Sciatic nerve (tissue), 2 donors: ENCODE measurements around the gene PPIL1. TPM values are rescaled to one million over a fixed set of nuclear protein-coding genes. Genes with fewer than 3 reads are reported as not detected.
A peak's percentile ranks its signal among the peaks of the same experiment; 100 is the strongest.
"Not testable (repeated sequence)": the region's sequence is repeated elsewhere in the genome, so short reads cannot be mapped to it uniquely, and the experiment has no call there.

Experiments used
- ATAC-seq: fragments of 200-7000 bp; cut with Tn5 transposase; one replicate; pipeline ENCODE4 v1.9.1; 2020; ENCODE audit warnings: mild to moderate bottlenecking, moderate library complexity
- DNase-seq: peaks from one replicate; pipeline ENCODE4 v3.0.0-alpha.2; 2020; ENCODE audit warnings: low spot score
- intact Hi-C: fragments of 100-400 bp; cut with DNase I; formaldehyde crosslinking; loops from one replicate; pipeline ENCODE4 v1.14.2; 2022
- total RNA-seq: library from RNA; stranded (reverse); fragmentation: NEBNext Ultra II Directional; extraction: Animal tissue kit (Norgen Biotek cat#: 25700); gene quantifications from one replicate; pipeline ENCODE4 v1.2.1, GENCODE V29; 2021
- donor health status: DM: no; HTN: no; CAD: no.
- donor health status: DM: no; HTN: no; CAD: no.

Gene PPIL1
- total RNA-seq, 1 donor from 2014 or later, result 12.7 TPM

DNA sequence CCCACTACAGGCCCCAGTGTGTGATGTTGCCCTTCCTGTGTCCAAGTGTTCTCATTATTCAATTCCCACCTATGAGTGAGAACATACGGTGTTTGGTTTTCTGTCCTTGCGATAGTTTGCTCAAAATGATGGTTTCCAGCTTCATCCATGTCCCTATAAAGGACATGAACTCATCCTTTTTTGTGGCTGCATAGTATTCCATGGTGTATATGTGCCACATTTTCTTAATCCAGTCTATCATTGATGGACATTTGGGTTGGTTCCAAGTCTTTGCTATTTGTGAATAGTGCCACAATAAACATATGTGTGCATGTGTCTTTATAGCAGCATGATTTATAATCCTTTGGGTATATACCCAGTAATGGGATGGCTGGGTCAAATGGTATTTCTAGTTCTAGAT lies 16.6 kb upstream of the PPIL1 start:
- intact Hi-C loops, DNase-seq, ATAC-seq: not testable (repeated sequence)

DNA sequence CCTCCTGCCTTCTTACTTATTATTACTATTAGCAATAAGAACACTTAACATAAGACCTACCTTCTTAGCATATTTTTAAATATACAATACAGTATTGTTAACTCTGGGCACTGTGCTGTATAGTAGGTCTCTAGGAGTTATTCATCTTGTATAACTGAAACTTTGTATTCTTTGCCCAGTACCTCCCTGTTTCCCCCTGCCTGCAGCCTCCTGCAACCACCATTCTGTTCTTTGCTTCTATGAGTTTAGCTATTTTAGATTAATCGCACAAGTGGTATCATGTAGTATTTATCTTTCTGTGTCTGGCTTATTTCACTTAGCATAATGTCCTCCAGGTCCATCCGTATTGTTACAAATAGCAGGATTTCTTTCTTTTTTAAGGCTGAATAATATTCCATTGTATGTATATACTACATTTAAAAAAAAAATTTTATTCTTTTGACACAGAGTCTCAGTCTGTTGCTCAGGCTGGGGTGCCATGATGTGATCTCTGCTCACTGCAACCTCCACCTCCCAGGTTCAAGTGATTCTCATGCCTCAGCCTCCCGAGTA lies 15.6 kb upstream of the PPIL1 start:
- intact Hi-C loops, result no loop called here
- DNase-seq, result no peak
- ATAC-seq, result no peak

DNA sequence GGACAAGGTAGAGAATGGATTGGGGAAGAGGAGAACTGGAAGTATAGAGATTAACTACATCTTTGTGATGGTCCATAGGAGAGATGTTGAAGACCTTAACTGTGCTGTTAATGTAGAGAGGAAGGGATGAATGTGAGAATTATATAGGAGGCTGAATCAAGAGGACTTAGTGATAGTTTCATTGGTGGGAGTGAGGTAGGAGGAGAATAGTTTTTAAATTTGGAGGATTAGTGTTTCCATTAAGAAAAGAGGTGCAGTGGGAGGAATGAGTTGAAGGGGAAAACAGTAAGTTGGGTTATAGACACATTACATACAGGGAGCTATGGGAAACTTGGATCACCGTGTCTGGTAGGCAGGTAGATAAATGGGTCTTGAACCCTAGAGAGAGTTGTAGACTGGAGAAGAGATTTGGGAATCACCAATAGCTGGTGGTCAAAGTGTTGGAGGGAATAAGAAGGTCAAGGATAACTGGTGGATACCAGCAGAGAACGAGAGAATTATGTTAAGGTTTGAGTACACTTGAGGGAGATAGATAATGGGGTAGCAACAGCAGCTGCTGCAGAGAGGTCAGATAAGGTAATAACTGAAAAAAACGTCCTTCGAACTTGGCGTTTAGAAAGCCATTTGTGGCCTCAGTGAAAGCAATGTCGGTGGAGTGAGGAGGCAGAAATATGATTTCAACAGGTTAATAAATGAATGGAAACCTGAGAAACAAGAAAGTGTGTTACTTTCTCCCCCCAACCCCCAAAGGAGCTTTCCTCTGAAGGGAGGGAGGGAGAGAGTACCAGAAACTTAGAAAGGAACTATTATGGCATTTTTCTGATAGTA lies 14.3 kb upstream of the PPIL1 start:
- DNase-seq (no peak), ATAC-seq (no peak)
- intact Hi-C loops, result loop anchor here (10.0 kb wide), 2 partner anchors 86 to 126 kb away; no protein-coding TSS in a partner anchor

DNA sequence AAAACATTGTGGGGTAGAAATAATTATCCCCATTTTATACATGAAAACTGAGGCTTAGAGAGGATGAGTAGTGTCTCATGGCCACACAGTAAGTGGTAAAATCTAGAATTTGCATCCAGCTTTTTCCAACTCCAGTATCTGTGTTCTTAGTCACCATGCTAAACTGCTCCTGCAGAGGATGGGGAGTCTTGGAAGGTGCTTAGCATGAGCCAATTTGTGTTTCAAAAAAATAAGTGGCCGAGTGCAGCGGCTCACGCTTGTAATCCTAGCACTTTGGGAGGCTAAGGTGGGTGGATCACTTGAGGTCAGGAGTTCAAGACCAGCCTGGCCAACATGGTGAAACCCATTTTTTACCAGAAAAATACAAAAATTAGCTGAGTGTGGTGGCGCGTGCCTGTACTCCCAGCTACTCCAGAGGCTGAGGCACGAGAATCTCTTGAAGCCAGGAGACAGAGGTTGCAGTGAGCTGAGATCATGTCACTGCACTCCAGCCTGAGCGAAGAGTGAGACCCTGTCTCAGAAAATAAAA lies 13.6 kb upstream of the PPIL1 start:
- intact Hi-C loops, result loop anchor here (10.0 kb wide), 2 partner anchors 87 to 127 kb away; no protein-coding TSS in a partner anchor
- no peak for DNase-seq
- no peak for ATAC-seq

DNA sequence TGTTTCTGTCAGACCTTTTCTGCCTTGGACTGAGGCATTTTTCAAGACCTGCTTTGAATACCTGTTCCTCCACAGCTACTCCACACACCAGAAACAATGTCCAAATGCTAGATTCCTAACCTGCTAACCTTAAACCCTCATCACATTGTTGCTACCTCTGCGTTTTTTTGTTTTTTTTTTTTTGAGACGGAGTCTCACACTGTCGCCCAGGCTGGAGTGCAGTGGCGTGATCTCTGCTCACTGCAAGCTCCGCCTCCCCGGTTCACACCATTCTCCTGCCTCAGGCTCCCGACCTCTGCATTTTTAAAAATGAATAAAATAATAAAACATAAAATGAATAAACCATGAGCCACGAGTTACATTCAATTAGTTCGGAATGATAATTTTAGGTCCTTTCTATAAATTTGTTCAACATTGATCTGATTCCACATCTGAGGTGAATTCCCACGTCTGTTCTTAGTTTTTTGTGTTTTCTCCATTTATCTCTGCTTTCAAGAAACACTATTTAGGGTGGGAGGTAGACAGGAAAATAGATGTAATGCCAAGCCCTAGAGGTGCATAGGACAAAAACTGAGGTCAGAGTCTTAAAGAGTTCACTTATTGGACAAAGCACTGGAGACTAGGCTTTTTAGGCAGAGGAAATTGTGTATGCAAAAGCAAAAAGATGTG lies 12.5 kb upstream of the PPIL1 start:
- ATAC-seq (no peak), DNase-seq (no peak)
- intact Hi-C loops, result loop anchor here (10.0 kb wide), 2 partner anchors 88 to 128 kb away; no protein-coding TSS in a partner anchor

DNA sequence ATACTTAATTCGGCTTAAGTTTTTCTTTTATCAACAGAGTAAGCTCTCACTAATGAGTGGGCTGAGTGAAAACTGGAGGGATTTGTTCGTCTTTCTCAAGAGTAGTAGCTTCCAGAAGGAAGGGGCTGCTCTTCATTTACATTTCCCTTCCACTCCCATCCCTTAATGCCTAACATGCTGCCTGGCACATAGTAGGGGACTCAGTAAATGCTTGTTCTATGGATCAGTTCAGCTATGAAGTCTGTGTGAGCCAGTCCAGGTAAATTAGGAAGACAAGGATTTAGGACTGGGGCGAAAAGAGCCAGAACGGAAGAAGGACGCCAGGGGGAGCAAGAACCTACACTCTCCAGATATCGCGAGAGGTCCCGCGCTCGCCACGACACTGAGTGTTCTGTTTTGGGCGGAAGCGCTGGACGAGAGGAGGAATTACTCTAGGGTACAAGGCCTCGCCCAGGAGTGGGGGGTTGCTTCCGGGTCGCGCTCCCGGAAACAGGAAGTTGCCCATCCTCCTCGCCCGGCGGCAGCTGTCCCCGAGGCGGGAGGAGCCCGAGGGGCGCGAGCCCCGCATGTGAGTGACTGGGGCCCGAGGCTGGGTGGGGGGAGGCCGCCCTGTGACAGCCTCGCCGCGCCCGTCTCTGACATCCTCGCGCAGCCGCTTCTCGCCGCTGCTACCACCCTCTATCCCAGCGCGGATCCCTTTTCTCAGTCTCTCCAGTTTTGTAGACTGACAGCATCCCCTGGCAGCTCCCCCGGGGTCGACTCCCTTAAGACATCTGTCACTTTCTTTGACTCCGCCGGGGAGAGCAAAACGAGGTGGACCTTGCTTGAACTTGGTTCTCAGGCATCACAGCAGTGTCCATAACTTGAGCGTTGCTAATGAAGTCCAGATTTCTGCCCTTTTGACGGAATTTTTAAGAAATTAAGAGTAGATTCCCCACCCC lies 11.1 kb upstream of the PPIL1 start, which contains the start of gene C6orf89:
Gene C6orf89, plus strand, starts transcription at position 492 of the 941 bp plus-strand sequence. CDS start 13,493 bp downstream, outside the sequence.
- peak; percentile 100 for ATAC-seq
- intact Hi-C loops, result loop anchor here (10.0 kb wide), 2 partner anchors 89 to 129 kb away; no protein-coding TSS in a partner anchor

DNA sequence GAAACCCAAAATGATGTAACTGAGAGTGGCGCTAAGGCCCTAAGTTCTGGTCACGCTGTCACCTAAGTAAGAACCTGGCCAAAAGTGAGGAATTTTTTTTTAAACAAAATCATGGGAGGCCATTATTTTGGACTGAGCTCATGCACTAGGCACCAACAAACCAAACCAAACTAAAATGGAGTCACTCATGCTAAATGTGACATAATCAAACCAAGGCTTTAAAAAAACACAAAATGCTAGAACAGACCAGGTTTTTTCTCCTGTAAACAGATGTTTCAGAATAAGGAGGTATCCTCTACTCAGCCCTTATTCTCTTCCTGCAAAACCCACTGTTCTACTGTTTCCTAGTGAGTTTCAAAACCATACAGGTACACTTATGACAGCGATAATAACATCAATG lies 10.0 kb upstream of the PPIL1 start:
- intact Hi-C loops, result loop anchor here (10.0 kb wide), 2 partner anchors 90 to 130 kb away; no protein-coding TSS in a partner anchor
- DNase-seq (no peak), ATAC-seq (no peak)

More for the DNA sequence above, 11.1 kb upstream of the PPIL1 start, which contains the start of gene C6orf89:
- peak; percentile 98 for DNase-seq

DNA sequence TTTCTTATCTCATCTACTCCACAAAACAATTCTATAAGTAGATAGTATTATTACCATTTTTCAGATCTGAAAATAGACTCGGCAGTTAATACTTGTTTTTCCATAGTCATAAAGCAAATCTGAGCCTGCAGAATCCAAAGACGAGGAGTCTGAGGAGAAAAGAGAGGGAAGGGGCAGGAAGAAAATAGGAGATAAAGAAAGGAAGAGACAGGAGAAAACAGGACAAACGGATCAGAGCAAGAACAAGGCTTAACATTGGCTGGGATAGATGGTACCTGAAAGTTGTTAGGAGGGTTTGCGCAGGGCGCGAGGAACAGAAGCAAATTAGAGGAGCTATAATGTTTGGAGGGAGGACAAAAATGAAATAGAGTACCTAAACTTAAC lies 639 bp upstream of the PPIL1 start:
- intact Hi-C loops, result no loop called here

DNA sequence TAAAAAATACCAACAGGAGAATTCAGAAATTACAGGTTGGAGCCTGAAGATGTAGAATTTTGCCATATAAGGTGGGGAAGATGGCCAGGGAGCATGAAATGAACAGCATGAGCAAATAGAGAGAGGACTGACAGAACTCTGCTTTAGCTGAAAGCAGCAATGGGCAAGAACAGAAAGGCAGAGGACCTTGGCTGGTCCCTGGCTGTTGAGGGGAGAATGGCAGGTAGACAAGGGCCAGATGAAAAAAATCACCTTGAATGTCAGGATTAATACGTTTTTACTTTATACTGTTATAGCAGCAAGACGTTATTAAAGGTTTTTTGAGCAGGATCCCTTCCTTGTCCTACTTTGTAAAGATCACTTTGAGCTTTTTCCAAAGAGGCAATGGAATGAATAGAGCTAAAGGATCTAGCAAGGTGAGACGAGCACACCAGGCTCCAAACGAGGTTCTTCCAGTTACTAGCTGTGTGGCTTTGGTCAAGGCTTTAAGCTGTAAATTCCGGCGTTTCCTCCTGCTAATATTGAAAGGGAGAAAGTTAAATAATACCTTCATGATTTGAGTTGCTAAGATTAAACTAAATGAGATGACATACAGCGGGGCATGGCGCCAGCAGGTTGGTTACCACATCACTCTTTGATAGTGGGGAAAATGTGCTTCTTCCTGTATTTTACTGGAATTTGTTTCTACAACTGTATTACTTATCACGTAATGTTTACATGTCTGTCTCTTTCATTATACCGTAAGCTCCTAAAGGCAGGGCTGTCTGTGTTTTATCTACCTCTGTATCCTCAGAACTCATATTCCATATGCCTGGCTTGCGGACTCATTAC lies 776 bp downstream of the PPIL1 start:
- intact Hi-C loops, result no loop called here
- no peak for ATAC-seq
- no peak for DNase-seq

More for the DNA sequence above, 639 bp upstream of the PPIL1 start:
- ATAC-seq (peak; percentile 29), DNase-seq (no peak)

DNA sequence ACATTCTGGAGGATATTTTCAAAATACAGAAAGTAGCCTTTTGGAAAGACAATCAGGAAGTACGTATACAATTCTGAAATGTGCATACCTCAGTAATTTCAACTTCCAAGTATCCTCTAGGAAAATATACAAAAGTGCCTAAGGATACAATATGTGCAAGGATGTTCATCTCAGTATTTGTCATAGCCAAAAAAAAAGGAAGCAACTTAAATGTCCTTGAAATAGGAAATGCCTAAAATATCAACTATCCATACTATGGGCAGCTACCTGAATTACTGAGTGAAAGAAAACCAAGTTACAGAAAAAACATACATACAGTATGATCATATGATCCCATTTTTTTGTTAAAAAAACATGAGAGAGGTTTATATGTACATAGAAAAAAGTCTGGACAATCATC lies 1.5 kb downstream of the PPIL1 start:
- intact Hi-C loops, result no loop called here
- ATAC-seq (no peak), DNase-seq (no peak)

DNA sequence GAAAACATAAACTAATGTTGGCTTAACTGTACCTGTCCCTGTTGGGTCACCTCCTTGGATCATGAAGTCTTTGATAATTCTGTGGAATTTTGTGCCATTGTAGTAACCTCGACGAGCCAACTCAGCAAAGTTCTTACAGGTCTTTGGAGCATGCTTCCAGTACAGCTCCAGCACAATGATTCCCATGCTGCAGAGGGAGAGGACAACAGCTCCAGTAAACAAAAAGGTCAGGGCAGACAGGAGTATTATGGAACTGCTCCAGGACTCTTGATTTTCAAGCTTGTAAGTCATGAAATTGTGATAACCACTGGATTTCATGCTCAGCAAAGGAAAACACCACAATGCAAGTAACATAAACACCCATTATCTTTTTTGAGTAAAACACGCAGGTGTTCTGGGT lies 2.9 kb downstream of the PPIL1 start:
- DNase-seq (no peak), ATAC-seq (no peak)
- intact Hi-C loops, result no loop called here

DNA sequence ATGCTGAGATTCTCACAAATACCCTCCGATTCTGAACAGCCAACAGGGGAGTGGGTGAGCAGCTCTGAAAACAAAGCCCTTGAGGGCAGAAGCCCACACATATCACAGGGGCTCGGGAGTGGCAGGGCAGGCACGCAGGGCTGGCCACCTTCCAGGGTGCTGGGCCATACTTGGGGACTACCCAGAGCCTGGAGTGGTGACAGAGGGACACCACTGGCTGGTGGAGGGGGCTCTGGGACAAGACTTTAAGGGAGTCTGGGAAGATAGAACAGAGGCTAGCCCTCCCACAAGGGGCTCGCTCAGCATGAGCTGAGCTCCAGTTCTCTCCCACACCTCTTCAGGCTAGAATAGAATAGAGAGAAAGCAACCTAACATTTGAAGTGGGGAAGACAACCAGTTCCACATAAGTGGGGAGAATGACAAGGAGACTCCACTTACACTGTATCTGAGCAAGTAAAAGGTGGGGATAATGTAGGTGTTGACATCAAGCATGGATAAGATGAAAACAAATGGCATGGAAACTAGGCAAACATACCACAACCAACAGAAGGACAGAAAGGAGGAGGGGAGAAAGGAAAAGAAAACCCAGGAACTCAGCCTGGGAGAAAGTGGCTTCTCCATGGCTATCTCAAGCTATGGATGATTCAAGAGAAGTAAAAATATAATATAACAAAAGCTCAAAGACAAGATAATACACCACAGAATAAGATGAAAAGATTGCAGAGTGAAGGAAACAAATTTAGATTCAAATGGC lies 7.0 kb downstream of the PPIL1 start:
- DNase-seq, result no peak
- no peak for ATAC-seq
- intact Hi-C loops, result no loop called here

DNA sequence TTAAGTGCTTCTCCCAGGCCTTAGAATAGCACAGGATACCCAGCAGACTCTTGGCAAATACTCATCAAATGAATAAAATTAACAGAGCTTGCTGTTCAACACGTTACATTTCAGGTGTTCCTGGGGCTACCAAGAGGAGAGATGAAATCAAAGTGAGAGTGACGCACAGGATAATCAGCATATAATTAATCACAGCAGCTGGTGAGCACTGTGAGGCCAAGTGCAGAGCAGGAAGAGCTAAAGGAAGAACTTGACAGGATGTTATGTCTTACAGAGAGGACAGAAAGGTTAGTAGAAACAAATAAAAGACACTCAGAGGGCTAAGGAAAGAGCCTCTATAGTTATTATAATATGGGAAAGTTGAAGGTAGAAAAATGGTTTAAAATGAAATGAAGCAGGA lies 8.8 kb downstream of the PPIL1 start:
- intact Hi-C loops, result no loop called here
- ATAC-seq (no peak), DNase-seq (no peak)

DNA sequence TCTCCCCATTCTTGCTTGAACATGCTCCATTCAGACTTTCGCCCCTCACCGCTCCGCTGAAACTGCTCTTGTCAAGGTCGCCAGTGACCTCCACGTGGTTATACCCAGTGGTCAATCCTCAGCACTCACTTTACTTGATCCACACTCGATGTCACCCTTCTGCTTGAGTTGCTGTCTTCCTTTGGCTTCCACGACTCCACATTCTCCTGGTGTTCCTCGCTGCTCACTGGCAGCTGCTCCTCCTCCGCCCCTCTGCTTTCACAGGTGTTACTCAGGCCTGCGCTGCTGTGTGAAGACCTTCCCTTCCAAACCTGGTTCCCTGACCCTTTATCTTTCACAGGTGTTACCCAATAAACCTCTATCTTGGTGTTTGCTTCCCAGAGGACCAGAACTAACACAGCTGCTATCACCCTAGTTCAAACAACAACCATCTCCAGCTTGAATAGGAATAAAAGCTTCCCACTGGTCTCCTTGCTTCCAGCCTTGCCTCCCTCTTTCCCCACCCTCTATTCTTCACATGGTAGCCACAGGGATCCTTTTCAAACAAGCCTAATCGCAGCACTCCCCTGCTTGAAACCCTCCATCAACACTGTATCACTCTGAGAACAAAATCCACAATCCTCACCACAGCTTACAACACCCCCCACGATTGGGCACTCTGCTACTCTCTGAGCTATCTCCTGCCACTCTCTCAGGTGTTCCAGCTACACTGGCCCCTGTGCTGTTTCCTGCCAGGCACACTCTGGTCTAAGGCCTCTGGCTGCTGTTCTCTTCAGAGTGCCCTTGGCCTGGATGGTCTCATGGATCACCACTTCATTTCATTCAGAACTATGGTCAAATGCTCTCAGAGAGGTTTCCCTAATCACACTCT lies 10.7 kb downstream of the PPIL1 start:
- intact Hi-C loops, result loop anchor here (5.0 kb wide), 1 partner anchor 1292 kb away; no protein-coding TSS in a partner anchor
- no peak for DNase-seq
- ATAC-seq, result no peak

DNA sequence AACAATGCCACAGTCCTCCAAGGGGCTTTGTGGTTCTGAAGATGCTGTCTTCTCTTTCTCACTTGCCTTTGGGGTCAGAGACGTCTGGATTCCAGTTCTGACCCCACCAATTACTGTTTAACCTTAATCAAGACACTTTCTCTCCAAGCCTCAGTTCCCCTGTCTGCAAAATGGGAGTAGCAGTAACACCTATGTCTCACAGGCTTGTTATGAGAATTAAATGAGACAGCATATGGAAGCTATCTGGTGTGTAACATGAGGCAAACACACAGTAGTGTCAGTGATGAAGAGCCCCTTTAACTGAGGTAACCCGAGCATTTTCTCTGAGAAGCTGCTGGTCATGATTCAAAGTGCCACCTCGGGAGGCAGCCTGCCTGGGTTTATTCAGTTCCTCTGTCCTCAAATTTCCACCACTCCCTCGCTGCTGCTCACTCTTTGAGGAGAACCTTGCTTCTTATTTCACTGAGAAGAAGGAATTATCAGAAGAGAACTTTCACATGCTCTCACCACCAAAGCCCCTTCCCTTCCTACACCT lies 11.7 kb downstream of the PPIL1 start:
- ATAC-seq, result no peak
- intact Hi-C loops, result loop anchor here (5.0 kb wide), 1 partner anchor 1291 kb away; no protein-coding TSS in a partner anchor
- DNase-seq, result no peak
